HUES64 (cell line): ENCODE measurements around the gene MCOLN2.

ENCODE experiments used
- H3K27ac ChIP-seq: 2 replicates; pipeline ENCODE4 v1.7.0; 2013; ENCODE audit warnings: low read depth, low read length, inconsistent platforms
- H3K27me3 ChIP-seq: 2 replicates; pipeline ENCODE4 v1.6.1; 2013; ENCODE audit warnings: mild to moderate bottlenecking, low read length; ENCODE audit not compliant: insufficient read depth
- H3K36me3 ChIP-seq: 2 replicates; pipeline ENCODE4 v1.6.1; 2013; ENCODE audit warnings: mild to moderate bottlenecking, low read length; ENCODE audit not compliant: insufficient read depth
- H3K4me1 ChIP-seq: 2 replicates; pipeline ENCODE4 v1.6.1; 2013; ENCODE audit warnings: mild to moderate bottlenecking, low read length, moderate library complexity; ENCODE audit not compliant: insufficient read depth
- H3K4me3 ChIP-seq: 2 replicates; pipeline ENCODE4 v1.5.1; 2013; ENCODE audit warnings: mild to moderate bottlenecking, low read length, moderate library complexity
- H3K9ac ChIP-seq: 2 replicates; pipeline ENCODE4 v1.6.1; 2013; ENCODE audit warnings: mild to moderate bottlenecking, low read depth, low read length
- H3K9me3 ChIP-seq: 2 replicates; pipeline ENCODE4 v1.6.1; 2013; ENCODE audit warnings: low read depth, low read length; ENCODE audit not compliant: insufficient read depth
- WGBS: fragments of 150-250, 120-280 bp; methylation state at CpG from one replicate; pipeline ENCODE4 v1.1.7; 2013; ENCODE audit warnings: missing lambda C conversion rate; 5-methylcytosine and 5-hydroxymethylcytosine counted together

MCOLN2 gene

GRCh38 chr1:84939761-84940160 lies 57.2 kb downstream of the MCOLN2 start:
- H3K36me3 ChIP-seq: no peaks in the 10 kb centered on the region
- 96% methylated on average over 11 of the region's 11 CpGs for WGBS
- no peaks in the 10 kb centered on the region for H3K27me3 ChIP-seq
- H3K9me3 ChIP-seq: no peaks in the 10 kb centered on the region
- no peaks in the 10 kb centered on the region for H3K4me1 ChIP-seq
- H3K4me3 ChIP-seq: no peak overlapping the region
- H3K9ac ChIP-seq: no peak overlapping the region
- H3K27ac ChIP-seq: no peak overlapping the region

DNA sequence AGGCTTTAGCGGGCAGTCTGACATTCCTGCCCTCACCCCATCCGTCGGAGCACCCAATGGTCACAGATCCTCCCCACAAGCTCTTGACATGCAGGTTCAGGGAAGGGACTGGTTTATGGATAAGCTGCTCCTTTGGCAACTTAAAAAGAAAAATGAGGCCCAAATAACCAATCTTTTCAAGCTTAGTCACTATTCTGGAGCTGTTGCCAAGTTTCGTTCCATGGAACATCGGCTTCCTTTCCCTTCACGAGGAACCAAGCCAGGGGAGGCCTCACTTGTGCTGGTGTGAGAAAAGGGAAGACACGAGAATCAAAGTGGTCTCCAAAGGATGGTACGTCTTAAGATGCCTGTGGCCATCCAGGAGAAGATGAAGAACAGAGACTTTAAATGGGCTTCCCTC lies 57.8 kb downstream of the MCOLN2 start:
- Histone ChIP-seq H3K36me3 (no peaks in the 10 kb centered on the region), H3K4me3 (no peak overlapping the region), H3K4me1 (no peaks in the 10 kb centered on the region), H3K27ac (no peak overlapping the region), H3K9me3 (no peaks in the 10 kb centered on the region), H3K27me3 (no peaks in the 10 kb centered on the region), H3K9ac (no peak overlapping the region)
- 98% methylated on average over 8 of the region's 8 CpGs for WGBS

GRCh38 chr1:84936116-84936810 lies 60.6 kb downstream of the MCOLN2 start:
- H3K36me3 ChIP-seq: no peaks in the 10 kb centered on the region
- no peaks in the 10 kb centered on the region for H3K9me3 ChIP-seq
- WGBS: 13% methylated on average over 5 of the region's 5 CpGs
- no peaks in the 10 kb centered on the region for H3K27me3 ChIP-seq
- no peaks in the 10 kb centered on the region for H3K4me1 ChIP-seq
- H3K27ac ChIP-seq: no peak overlapping the region
- H3K9ac ChIP-seq: no peak overlapping the region
- H3K4me3 ChIP-seq: no peak overlapping the region

- no peaks in the 10 kb centered on the region for H3K36me3 ChIP-seq
- no peaks in the 10 kb centered on the region for H3K27me3 ChIP-seq
- H3K4me1 ChIP-seq: 0 out of 2 replicates have a peak, but pooled peaks cover 2% of the 10 kb centered on the region
- no peaks in the 10 kb centered on the region for H3K9me3 ChIP-seq
- H3K4me3 ChIP-seq: no peak overlapping the region
- no peak overlapping the region for H3K9ac ChIP-seq
- 92% methylated on average over 5 of the region's 7 CpGs for WGBS
- no peak overlapping the region for H3K27ac ChIP-seq
Measured at GRCh38 chr1:84933011-84933611, 63.8 kb downstream of the MCOLN2 start.

- 88% methylated on average over 2 of the region's 2 CpGs for WGBS
Measured at GRCh38 chr1:84930831-84931230, 66.1 kb downstream of the MCOLN2 start.

DNA sequence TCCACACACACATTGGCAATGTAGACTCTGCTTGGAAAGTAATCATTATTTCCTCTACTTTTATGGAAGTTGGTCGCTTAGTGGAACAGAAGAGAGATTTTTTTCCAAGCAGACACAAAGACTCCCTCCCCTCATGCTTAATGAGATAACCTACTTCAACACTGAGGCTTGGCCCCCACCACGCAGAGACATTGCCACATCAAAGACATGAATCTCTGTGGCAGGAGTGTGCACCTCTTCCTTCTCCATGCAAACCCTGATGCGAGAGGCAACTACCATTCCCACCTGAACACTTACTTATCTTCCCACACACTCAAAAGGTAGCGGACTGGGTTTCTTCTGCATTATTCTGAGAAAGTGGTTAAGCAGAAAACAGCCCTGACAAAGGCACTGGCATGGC lies 66.6 kb downstream of the MCOLN2 start:
- Histone ChIP-seq H3K9ac (no peak overlapping the region), H3K4me3 (no peak overlapping the region), H3K9me3 (no peaks in the 10 kb centered on the region), H3K27me3 (no peaks in the 10 kb centered on the region), H3K4me1 (0 out of 2 replicates have a peak, but pooled peaks cover 2% of the 10 kb centered on the region), H3K27ac (no peak overlapping the region), H3K36me3 (no peaks in the 10 kb centered on the region)
- WGBS: 95% methylated on average over 4 of the region's 4 CpGs

More at GRCh38 chr1:84930831-84931230, 66.1 kb downstream of the MCOLN2 start:
- H3K4me3 ChIP-seq: no peak overlapping the region
- 0 out of 2 replicates have a peak, but pooled peaks cover 2% of the 10 kb centered on the region for H3K4me1 ChIP-seq
- no peaks in the 10 kb centered on the region for H3K36me3 ChIP-seq
- no peaks in the 10 kb centered on the region for H3K9me3 ChIP-seq
- H3K9ac ChIP-seq: no peak overlapping the region
- no peaks in the 10 kb centered on the region for H3K27me3 ChIP-seq
- H3K27ac ChIP-seq: no peak overlapping the region

- Histone ChIP-seq H3K27ac (no peak overlapping the region), H3K9me3 (no peaks in the 10 kb centered on the region), H3K36me3 (no peaks in the 10 kb centered on the region), H3K9ac (no peak overlapping the region), H3K4me3 (no peak overlapping the region), H3K27me3 (no peaks in the 10 kb centered on the region), H3K4me1 (0 out of 2 replicates have a peak, but pooled peaks cover 2% of the 10 kb centered on the region)
- WGBS: 60% methylated on average over 1 of the region's 1 CpG
Measured at GRCh38 chr1:84929581-84929980, 67.3 kb downstream of the MCOLN2 start.

DNA sequence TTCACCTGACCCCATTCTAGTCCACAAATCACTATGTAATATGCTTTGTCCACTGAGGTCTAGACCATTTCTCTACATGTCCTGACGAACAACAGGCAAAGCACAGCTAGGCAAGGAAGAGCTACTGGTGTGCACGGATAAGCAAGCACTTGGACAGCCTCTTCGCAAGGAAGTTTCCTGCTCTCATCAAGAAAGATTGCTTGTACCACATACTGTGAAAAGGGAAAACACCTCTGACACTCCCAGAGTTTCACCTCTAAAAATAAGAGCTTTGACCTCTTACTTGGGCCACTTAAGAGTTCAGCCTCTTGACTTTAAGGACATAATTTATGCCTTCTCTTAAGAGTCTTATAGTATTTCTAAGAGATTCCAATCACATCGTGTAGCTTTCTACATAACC lies 67.9 kb downstream of the MCOLN2 start:
- Histone ChIP-seq H3K4me1 (0 out of 2 replicates have a peak, but pooled peaks cover 2% of the 10 kb centered on the region), H3K9me3 (no peaks in the 10 kb centered on the region), H3K27ac (no peak overlapping the region), H3K4me3 (no peak overlapping the region), H3K36me3 (no peaks in the 10 kb centered on the region), H3K9ac (no peak overlapping the region), H3K27me3 (no peaks in the 10 kb centered on the region)
- WGBS: 94% methylated on average over 3 of the region's 4 CpGs

DNA sequence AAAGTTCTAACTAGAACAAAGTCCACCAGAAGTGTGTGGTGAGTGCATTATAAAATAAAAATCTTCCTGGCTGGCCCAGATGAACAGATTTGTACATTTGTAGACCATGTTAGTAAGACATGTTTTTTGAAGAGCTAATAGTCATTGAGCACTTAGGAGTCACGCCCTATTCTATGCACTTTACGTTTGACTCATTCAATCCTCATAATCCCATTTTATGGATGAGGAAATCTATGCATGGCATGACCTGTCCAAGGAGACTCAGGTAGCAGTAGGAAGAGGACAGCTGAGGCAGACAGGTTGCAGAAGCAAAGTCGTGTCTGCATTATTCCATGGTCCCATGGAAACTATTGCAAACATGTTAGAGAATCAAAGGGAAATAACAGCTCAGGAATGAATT lies 73.6 kb downstream of the MCOLN2 start:
- no peak overlapping the region for H3K9ac ChIP-seq
- no peaks in the 10 kb centered on the region for H3K36me3 ChIP-seq
- H3K27ac ChIP-seq: no peak overlapping the region
- 84% methylated on average over 1 of the region's 3 CpGs for WGBS
- no peaks in the 10 kb centered on the region for H3K27me3 ChIP-seq
- no peaks in the 10 kb centered on the region for H3K9me3 ChIP-seq
- H3K4me3 ChIP-seq: no peak overlapping the region
- no peaks in the 10 kb centered on the region for H3K4me1 ChIP-seq

DNA sequence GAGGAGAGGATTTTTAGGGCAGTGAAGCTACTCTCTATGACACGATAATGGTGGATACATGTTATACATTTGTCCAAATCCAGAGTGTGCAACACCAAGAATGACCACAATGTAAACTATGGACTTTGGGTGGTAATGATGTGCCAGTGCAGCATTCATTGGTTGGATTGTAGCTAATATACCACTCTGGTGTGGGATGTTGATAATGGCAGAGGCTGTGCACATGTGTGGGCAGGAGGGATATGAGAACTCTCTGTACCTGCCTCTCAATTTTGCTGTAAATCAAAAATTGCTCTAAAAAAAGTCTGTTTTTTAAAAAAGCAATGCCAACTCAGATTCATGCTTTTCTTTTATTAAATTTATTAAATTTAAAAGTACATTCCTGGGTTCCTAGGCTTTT lies 76.8 kb downstream of the MCOLN2 start:
- Histone ChIP-seq H3K4me1 (no peaks in the 10 kb centered on the region), H3K36me3 (no peaks in the 10 kb centered on the region), H3K9me3 (no peaks in the 10 kb centered on the region), H3K4me3 (no peak overlapping the region), H3K27ac (no peak overlapping the region), H3K27me3 (no peaks in the 10 kb centered on the region), H3K9ac (no peak overlapping the region)
- 100% methylated on average over 1 of the region's 1 CpG for WGBS

GRCh38 chr1:84919461-84919970 lies 77.4 kb downstream of the MCOLN2 start:
- no peaks in the 10 kb centered on the region for H3K9me3 ChIP-seq
- H3K27ac ChIP-seq: no peak overlapping the region
- no peak overlapping the region for H3K9ac ChIP-seq
- 88% methylated on average over 4 of the region's 4 CpGs for WGBS
- no peaks in the 10 kb centered on the region for H3K4me1 ChIP-seq
- H3K36me3 ChIP-seq: no peaks in the 10 kb centered on the region
- H3K4me3 ChIP-seq: no peak overlapping the region
- no peaks in the 10 kb centered on the region for H3K27me3 ChIP-seq
